ENCODE results near the gene CAPN1.
"Not testable (repeated sequence)": the region's sequence is repeated elsewhere in the genome, so short reads cannot be mapped to it uniquely, and the experiment has no call there.

The CAPN1 gene

GRCh38 chr11:65172600-65172999 is 9.1 kb upstream of the CAPN1 start:
- no peak overlapping the region for H3K4me3 ChIP-seq (ENCODE audit: low read depth, low read length)
- no peak for DNase-seq (ENCODE audit: low read depth)
- no peak for TF ChIP-seq CTCF (IDR thresholded peaks at IDR 0.05; ENCODE audit: low read depth, low read length)
- no peak for TF ChIP-seq MYC (IDR thresholded peaks at IDR 0.05; ENCODE audit: low read depth, low read length)

- not testable (repeated sequence) for DNase-seq (ENCODE audit: low read depth); H3K4me3 ChIP-seq (ENCODE audit: low read depth, low read length)
Measured at GRCh38 chr11:65174571-65175010, 7.1 kb upstream of the CAPN1 start.

GRCh38 chr11:65180877-65181568 is 705 bp upstream of the CAPN1 start:
- TF ChIP-seq POLR2A (IDR thresholded peaks at IDR 0.05; ENCODE audit: extremely low read depth, insufficient read length), result no peak
- TF ChIP-seq MYC (IDR thresholded peaks at IDR 0.05; ENCODE audit: low read depth, low read length), result 0 out of 2 replicates have a peak, but pooled peaks have one; percentile 6
- peak; percentile 34 for TF ChIP-seq CTCF (IDR thresholded peaks at IDR 0.05; ENCODE audit: low read depth, low read length)
- H3K4me3 ChIP-seq (ENCODE audit: low read depth, low read length), result peak overlapping the region; percentile 88
- peak; percentile 87 for DNase-seq (ENCODE audit: low read depth)

- TF ChIP-seq MAX (IDR thresholded peaks at IDR 0.05; ENCODE audit: low read depth, low read length), result no peak
- TF ChIP-seq CTCF (IDR thresholded peaks at IDR 0.05; ENCODE audit: low read depth, low read length), result no peak
- TF ChIP-seq MYC (IDR thresholded peaks at IDR 0.05; ENCODE audit: low read depth, low read length), result no peak
- no peak for TF ChIP-seq POLR2A (IDR thresholded peaks at IDR 0.05; ENCODE audit: extremely low read depth, insufficient read length)
- no peak for DNase-seq (ENCODE audit: low read depth)
- H3K4me3 ChIP-seq (ENCODE audit: low read depth, low read length), result peak overlapping the region; percentile 88
Measured at GRCh38 chr11:65182258-65183170, 786 bp downstream of the CAPN1 start.

GRCh38 chr11:65183201-65183891 is 1.6 kb downstream of the CAPN1 start:
- no peak for DNase-seq (ENCODE audit: low read depth)
- H3K4me3 ChIP-seq (ENCODE audit: low read depth, low read length), result peak overlapping the region; percentile 88

More at GRCh38 chr11:65183201-65183891, 1.6 kb downstream of the CAPN1 start:
- no peak for TF ChIP-seq MAX (IDR thresholded peaks at IDR 0.05; ENCODE audit: low read depth, low read length)
- TF ChIP-seq MYC (IDR thresholded peaks at IDR 0.05; ENCODE audit: low read depth, low read length), result no peak
- TF ChIP-seq CTCF (IDR thresholded peaks at IDR 0.05; ENCODE audit: low read depth, low read length), result no peak
- no peak for TF ChIP-seq POLR2A (IDR thresholded peaks at IDR 0.05; ENCODE audit: extremely low read depth, insufficient read length)
